ENCODE data around the gene REX1BD. TPM values are rescaled to one million over a fixed set of nuclear protein-coding genes. Genes with fewer than 3 reads are reported as not detected.
A peak's percentile ranks its signal among the peaks of the same experiment; 100 is the strongest.

REX1BD gene
- total RNA-seq, 1 experiment from 2014 or later, result 100 TPM

DNA sequence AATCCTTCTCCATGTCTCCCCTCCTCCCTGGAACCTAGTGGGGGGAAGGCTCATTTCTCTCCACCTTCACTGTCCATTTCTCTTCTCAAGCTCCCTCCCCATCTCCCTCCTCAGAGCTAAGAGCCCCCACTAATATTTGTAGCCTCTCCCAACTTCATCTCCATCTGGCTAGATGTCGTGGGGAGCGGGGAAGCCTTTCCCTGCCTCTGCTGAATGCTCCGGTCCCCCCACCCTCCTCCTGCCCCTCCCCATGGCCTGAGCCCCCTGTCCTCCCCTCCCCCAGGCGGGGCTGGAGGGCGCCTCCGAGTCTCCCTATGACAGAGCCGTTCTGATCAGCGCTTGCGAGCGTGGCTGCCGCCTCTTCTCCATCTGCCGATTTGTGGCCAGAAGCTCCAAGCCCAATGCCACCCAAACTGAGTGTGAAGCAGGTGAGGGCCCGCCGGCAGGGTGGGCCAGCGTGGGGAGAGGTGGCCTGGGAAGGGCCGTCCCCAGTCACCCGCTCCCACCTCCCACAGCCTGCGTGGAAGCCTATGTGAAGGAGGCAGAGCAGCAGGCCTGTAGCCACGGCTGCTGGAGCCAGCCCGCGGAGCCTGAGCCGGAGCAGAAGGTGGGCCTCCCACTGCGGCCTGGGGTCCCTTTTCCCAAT lies 25.1 kb downstream of the REX1BD start:
- no peak for DNase-seq (ENCODE audit: low read depth)

DNA sequence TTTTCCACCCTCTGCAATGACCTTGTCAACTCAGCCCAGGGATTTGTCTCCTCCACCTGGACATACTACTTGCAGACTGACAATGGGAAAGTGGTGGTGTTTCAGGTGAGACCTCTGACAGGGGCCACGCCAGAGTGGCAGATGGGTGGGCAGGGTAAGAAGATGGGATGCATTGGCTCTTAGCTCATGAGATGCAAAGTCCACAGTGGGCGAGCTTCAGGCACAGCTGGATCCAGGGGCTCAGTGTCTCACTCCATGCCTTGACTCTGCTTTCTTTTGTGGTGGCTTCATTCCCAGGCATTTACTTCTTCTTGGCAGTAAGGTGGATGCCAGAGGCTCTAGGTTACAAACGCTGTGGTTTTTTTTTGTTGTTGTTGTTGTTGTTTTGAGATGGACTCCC lies 27.4 kb downstream of the REX1BD start:
- DNase-seq (ENCODE audit: low read depth), result no peak

DNA sequence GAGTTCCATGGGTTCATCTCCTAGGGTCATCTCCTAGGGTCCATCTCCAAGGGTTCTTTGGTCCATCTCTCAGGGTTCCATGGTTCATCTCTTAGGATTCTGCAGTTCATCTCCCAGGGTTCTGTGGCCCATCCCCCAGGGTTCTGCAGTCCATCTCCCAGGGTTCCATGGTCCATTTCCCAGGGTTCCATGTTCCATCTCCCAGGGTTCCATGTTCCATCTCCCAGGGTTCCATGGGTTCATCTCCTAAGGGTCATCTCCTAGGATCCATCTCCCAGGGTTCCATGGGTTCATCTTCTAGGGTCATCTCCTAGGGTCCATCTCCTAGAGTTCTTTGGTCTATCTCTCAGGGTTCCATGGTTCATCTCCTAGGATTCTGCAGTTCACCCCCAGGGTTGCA lies 29.0 kb downstream of the REX1BD start:
- no peak for DNase-seq (ENCODE audit: low read depth)

DNA sequence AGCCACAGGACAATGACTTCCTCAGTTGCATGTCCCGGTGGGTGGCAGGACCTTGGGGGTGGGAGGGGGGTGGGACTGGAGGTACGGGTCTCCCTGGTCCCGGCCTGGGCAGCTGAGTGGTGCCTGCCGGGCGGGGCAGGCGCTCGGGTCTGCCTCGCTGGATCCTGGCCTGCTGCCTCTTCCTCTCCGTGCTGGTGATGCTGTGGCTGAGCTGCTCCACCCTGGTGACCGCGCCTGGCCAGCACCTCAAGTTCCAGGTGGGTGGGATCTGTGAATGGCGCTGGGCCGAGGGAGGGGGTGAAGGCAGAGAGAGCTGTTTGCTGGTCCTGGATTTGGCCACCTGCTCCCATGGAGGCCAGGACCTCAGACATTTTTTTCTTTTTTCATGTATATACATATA lies 29.6 kb downstream of the REX1BD start:
- DNase-seq (ENCODE audit: low read depth), result no peak

DNA sequence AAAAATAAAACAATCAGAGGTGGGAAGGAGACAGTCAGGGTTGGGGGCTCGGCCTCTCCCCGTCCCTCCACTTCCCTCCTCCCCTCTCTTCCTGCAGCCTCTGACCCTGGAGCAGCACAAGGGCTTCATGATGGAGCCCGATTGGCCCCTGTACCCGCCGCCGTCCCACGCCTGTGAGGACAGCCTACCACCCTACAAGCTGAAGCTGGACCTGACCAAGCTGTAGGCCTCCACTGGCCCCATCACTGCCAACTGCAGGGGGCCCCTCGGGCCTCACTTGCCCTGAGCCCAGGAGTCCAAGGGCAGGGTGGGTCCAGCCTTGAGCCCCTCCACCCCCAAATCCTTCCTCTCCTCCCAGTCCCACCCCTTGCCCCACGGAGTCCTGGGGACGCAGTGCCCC lies 31.7 kb downstream of the REX1BD start:
- no peak for DNase-seq (ENCODE audit: low read depth)

DNA sequence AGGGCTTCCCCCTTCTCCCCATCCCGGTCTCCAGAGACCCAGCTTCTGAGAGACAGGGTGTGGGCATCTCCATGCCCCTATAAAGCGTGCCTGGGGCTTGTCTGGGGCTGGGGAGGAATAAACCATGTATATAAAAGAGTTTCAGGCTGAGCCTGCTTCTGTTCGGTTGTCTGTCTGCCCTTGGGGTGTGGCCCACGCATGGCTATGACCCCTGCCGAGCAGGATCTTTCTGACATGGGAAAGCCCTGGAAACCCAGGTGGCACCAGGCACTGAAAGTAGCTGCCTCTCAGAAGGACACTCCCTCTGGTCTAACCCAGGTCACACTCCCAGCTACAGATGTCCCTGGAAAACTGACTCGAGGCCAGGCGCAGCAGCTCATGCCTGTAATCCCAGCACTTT lies 32.3 kb downstream of the REX1BD start:
- DNase-seq (ENCODE audit: low read depth), result no peak

DNA sequence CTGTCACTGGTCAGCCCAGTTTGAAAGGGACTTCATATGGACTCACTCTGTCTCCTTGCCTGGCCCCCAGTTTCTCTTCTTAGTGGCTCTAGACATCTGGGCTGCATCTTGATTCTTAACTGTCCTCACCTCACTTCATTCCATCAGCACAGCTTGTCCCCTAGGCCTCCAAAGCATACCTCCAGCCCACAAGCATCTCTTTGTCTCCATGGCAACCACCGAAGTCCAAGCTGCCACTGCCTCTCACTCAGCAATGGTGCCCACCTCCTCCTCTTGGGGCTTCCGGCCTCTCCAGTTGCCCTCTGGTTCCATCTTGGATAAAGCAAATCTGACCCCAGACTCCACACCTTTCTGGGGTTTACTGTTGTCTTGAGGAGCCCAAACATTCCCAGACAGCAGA lies 38.3 kb downstream of the REX1BD start:
- DNase-seq (ENCODE audit: low read depth), result no peak

DNA sequence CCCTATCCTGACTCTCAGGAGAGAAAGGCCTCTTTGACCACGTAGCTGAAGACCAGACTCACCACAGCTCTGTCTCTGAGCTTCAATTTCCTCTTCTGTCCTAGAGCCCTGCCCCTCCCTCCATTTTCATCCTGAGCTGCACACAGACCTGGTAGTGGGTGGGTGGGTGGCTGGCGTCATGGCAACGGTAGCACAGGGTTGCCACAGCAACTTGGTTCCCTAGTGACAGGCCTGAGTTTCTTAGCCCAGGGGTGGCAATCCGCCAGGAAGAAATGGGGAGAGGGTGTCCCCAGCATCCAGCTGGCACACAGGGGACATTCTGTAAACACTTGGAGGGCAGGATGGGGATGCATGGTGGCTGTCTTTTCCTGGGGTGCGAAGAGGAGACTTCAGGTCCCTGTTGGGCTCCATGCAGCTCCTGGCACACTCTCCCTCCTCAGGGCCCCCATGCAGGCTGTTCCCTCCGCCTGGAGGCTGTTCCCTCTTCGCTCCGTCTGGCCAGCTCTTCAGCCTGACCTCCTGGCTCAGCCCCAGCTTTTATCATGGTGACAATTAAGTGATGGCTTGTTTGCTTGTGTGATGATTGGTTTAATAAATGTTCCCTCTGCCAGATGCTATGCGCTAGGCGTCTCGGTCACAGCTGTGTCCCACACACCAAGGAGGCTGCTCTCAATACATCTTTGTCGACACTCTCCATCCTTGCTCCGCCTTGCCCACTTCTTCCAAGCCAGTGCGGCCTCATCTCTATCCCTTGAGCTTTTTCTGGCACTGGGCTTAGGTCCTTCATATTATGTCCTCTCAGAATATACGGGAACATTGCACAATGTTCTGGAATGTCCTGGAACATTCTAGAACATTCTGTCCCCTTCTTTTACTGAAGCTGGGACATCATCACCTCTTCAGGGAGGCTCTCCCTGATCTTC lies 40.8 kb downstream of the REX1BD start:
- DNase-seq (ENCODE audit: low read depth), result peak; percentile 46

DNA sequence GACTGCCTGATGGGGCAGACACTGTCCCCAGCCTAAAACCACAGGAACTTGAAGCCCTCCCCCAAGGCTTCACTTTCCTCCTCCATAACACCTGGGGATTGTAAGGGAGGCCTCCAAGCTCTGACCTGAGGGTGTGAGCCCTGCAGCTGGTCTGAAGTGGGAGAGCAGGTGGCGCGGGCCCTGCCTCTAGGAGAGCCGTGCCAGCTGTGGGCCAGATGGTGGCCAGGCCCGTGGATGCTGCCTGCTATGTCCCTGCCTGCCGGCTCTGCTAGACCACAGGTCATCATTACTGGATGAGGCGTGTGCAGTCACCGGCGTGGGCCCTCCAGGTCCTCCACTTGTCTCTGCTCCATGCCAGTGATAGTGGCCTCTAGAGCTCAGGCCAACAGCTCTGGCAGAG lies 44.7 kb downstream of the REX1BD start:
- DNase-seq (ENCODE audit: low read depth), result no peak

DNA sequence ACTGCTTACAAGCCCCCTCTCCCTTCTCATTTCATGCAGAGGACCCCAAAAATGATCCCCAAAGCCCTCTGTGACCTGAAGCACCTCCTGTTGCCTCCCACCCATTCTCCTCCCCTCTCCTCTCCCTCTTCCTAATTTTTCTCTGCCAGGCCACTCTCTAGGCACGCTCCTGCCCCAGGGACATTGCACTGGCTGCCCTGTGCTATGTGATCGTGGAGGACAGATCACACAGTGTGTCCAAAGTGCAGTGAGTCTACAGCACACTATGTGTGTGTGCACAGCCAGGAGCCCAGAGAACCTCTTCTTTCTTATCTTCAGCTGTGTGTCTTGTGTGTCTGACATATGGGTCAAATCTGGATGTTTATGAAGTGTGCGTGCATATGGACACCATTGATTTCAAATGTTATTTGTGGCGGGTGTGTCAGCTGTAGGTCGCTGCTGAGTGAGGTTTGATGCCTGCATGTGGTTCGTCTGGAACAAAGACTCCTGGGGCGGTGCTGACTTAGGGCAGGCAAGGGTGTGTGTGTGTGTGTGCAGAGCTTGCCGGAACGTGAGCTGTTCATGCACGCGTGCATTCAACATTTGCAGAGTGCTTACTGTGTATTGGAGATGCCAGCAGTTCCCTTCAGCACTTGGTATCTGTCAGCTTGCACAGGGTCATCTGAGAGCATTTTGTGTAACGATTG lies 46.2 kb downstream of the REX1BD start:
- DNase-seq (ENCODE audit: low read depth), result no peak

DNA sequence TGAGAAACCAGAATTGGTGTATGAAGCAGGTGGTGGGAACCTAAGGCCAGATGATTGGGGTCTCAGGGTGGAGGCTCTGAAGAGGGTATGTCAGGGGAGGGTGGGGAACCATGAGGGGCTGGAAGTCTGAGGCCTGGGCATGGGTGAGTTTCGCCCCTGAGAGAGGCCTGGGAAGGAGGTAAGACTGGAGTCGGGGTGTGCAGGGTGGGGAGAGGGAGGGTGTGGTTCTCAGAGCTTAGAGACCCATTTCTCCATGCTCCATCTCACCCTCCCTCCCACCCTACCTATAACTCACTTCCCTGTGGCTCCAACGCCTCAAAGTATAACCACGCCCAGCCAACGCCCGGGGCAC lies 47.2 kb downstream of the REX1BD start:
- DNase-seq (ENCODE audit: low read depth), result no peak

DNA sequence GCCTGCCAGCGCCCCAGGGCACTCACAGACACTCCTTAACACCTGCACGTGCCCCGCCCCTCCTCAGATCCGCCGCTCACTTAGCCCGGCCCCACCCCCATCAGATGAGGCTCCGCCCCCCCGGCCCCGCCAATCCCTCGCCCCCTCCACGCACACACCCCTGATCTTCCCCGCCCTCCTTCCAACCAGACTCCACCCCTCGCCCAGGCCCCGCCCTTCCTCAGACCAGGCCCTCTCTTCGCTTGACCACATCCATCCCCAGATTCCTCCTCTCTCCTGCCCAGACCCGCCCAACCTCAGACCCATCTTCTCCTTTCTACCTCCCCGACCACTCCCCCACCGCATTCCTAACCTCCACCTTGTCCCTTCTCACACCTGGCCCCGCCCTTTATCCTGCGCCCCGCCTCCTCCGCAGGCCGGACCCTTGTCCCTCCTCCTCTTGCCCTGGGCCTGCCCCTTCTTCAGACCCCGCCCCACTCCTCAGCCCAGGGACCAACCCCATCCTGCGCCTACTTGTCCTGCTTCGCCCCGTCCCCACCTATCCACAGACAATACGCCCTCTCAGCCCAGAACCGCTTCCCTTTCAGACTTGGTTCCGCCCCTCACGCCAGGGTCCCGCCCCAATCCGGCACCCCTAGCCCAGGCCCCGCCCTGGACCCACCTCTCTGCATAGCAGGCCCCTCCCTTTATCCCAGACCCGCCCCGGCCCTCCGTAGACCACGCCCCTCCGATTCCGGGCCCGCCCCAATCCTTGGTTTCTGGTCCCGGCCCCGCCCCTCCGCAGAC lies 47.8 kb downstream of the REX1BD start:
- peak; percentile 89 for DNase-seq (ENCODE audit: low read depth)

DNA sequence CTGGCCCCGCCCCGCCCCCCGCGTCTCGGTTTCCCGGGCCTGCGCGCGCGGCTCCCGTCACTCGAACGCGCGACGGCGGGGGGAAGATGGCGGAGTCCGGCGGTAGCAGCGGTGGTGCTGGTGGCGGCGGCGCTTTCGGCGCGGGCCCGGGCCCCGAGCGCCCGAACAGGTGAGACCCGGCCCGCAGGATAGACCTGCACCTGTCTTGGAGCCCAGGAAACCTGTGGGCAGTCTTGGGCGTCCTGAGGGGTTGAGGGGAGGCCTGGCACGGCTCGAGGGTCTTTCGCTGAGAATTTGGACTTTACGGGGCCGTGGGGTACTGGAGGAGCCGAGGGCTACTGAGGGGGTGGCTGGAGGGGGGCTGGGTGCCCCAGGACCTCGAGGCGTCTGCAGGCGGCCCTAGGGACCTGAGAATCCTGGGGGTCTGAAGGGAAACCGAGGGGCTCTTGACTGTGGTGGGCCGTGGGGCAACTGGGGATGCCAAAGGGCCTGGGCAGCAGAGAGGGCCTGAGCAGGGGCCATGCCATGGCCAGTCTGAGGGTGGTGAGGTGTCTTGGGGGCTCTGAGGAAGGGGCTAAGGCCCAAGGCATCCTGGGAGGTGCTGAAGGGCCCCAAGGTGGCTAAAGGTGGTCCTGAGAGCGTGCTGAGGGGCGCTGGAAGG lies 48.5 kb downstream of the REX1BD start, which contains the start of gene KLHL26:
KLHL26 (plus strand) TSS at position 60 of the 661 bp plus-strand sequence; CDS start at position 87, 27 bp downstream.
- DNase-seq (ENCODE audit: low read depth), result no peak

DNA sequence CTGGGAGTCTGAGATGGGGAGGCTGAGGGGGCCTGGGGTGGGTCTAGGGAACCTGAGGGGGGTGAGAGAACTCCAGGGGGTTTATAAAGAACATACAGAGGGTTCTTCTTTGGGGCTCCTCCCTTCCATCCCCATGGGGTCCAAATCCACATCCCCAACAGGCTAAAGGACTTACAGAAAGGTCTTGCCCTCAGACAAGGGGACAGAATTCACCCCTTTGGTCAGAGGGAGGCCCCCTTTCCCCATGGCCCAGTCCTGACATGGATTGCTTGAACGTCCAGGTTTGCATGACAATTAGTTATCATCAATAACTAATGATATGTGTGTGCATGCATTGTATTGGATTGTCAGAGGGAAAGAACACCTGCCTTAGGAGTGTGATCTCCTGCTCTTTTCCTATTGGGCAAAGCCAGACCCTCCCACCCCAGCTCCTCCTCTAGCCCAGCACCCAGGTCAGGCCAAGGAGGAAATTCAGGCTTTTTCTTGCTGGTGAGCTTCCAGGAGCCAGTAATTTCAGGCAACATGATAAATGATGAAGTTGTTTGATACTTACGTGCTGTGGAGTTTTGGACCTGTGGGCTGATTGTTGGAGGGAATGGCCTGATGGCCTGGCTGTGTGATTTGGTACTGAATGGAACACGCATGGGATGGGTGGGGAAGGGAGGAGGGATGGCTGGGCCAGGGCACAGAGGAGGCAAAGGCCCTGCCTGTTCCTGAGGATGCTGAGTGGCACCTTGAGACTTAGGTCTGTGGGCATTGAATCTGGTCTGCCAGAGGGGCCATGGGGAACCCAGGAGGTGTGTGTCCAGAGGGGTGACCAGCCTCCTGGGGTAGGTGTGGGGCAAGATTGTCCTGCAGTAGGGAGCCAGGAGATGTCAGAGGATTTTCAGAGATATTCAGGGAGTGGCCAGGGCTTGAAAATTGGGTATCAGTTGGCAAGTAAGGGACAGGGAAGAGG lies 49.4 kb downstream of the REX1BD start:
- no peak for DNase-seq (ENCODE audit: low read depth)

DNA sequence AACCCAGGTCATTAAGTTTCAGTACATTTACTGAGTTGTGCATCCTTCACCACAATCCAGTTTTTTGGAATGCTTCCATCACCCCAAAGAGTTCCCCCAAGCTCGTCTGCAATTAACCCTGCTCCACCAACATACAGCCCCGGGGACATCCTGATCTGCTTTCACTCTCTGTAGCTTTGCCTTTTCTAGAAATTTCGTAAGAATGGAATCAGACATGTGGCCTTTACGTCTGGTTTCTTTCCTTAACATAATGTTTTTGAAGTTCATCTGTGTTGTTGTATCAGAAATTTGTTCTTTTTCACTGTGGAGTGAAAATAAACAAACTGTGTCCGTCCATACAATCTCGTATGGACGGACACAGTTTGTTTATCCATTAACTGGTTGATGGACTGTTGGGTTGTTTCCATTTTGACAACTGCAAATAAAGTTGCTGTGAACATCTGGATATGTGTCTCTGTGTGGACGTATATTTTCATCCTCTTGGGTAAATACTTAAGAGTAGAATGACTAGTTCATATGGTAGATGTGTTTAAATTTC lies 51.2 kb downstream of the REX1BD start:
- DNase-seq (ENCODE audit: low read depth), result no peak
